HG03432 (cell line): Measurements from ENCODE around the gene NSMCE3.

Experiments used
- ATAC-seq: cut with Tn5 transposase; IDR thresholded peaks from one replicate; pipeline ENCODE4 v1.9.1; 2021; ENCODE audit warnings: mild to moderate bottlenecking, moderate library complexity; ENCODE audit not compliant: unreplicated experiment

NSMCE3 gene

DNA sequence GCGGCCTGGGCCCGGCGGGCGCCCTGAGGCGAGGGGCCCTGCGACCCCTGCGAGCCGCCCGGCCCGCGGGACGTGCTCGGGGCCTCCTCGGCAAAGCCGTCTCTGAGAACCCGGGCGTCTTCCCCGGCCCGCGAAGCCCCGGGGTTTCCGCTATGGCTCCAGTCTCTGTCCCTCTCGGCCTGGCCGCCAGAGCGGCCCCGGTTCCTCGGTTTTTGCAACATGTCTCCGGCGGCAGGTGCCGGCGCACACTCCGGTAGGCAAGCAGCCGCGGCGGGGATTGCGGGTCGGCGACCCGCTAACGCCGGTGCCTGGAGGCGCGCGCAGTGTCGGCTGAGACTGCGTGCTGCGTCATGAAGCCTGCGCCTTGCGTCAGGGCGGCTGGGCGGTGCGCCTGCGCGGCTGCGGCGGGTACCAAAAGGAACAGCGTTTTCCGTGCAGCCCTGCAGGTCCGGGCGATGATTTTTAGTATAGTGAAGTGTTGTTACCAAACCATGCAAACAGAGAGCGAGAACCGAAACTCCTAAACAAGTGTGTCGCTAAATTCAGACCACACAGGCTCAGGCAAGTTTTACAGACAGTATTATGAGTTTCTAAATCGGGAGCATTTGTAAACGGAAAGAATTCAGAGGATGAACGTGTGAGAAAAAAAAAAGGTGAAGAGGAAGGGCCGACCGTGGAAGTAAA, at the start of gene NSMCE3:
Gene NSMCE3 (minus strand): TSS at position 338 of the 684 bp plus-strand sequence. CDS start 117 bp downstream, at position 221.
- peak; percentile 92 for ATAC-seq

DNA sequence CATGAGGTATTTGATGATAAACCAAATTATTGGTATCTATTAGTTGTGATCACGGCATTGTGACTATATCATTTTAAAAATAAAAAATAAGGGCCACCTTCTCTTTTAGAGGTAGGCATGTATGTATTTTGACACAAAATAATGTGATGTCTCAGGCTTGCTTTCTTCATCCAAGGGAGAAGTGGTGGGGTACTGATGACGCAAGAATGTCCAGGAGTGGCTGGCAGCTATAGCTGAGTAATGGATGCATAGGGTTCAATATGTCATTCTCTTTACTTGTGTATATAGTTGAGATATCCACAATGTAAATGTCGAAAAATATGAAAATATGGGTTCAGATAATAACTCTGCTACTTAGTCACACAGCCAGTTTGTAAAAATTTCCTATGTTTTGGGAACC, 46.8 kb upstream of the NSMCE3 start:
- no peak for ATAC-seq

DNA sequence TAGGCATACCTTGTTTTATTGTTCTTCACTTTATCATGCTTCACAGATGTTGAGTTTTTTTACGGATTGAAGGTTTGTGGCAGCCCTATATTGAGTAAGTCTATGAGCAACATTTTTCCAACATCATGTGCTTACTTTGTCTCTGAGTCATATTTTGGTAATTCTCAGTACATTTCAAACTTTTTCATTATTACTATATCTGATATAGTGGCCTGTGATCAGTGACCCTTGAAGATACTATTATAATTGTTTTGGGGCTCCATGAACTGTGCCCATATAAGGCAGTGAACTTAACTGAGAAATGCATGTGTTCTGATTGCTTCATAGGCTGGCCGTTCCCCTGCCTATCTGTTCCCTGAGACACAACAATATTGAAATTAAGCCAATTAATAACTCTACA, 42.8 kb upstream of the NSMCE3 start:
- ATAC-seq = no peak

DNA sequence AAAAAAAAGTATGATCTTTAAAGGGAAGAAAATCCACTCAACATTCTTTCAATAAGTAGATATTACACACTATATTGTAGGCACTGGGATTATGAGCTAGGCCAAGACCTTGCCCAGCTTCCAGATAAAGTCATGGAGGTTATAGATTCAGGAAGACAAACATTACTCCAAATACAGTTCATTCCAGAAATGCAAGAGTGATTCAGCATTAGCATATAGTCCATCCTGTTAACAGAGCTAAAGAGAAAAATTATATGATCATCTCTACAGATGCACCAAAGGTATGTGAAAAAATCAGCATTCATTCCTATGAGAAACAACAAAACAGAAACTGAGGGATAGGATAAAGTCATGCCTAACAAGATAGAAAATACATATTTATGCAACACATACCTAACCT, 42.1 kb upstream of the NSMCE3 start:
- no peak for ATAC-seq

DNA sequence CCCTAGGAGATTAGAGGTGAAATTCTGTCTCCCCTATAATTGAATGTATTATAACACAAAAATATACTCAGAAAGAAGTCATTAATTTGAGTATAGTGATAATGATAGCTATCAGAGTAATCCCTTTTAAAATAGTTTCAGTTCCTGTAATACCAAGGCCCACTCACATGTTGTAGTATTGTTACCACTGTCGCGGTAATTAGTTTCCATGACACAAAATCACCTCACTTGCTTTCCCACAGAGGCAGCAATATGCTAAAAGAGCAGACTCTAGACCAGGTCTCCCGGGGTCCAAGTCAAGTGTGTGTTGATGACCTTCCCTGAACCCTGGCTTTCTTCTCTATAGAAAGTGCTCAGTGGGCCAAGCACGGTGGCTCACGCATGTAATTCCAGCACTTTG, 39.5 kb upstream of the NSMCE3 start:
- peak; percentile 51 for ATAC-seq

DNA sequence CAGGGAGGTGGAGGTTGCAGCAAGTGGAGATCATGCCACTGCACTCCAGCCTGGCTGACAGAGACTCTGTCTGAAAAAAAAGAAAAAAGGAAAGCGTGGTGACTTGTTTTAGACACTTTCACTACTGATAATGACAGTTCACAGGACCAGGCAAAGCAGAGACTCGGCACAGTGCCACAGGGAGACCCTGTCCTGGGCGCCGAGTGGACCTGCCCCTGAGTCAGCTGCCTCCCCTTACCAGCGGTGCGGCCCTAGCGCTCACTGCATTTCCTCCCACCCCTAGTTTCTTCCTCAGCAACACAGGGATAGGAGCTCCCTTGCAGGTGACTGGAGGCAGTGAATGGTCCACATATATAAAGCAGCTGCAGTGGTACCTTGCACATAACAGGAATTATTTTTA, 38.7 kb upstream of the NSMCE3 start:
- no peak for ATAC-seq

DNA sequence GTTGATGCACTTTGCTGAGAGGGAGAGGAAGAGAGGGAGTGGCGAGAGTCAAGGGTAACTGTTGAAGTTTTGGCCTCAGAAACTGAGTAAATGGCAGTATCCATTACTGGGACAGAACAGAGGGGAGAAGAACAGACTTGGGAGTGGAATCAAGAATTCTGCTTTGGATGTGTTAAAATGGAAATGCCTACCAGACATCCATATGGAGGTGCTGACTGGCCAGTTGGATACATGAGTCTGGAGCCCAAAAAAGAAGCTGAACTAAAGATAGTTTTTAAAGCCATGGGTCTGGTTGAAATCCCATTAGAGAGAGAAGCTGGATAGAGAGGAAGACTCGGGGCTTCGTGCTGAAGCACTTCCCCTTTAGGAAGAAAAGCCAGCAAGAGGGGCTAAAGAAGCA, 35.9 kb upstream of the NSMCE3 start:
- ATAC-seq = no peak

DNA sequence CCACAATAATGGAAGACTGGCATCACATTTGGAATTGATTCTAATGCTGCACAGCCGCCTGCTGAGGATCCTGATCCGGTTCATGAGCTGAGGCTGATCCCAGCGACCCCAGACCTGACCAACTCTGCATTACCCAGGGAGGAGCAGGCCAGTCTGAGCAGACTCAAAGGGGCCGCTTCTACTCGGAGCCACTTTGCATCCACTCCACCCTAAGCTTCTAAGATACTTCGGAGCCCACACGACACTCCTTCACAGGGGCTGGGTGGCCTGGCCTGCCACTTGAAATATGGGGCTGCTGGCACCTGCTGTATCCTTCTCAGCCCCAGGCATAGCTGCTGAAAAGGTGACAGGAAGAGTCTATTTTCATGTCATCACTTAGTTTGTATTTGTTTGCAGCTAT, 33.2 kb upstream of the NSMCE3 start:
- no peak for ATAC-seq

DNA sequence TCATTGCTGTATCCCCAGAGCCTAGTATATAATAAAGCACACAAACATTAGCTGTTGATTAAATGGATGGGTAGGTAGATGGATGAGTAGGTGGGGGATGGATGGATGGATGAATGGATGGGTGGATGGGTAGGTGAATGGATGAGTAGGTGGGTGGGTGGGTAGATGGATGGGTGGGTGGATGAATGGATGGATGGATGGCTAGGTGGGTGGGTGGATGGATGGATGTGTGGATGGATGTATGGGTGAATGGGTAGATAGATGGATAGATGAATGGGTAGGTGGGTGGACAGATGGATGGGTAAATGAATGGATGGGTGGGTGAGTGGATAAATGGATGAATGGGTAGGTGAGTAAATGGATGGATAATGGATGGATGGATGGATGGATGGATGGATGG, 30.2 kb upstream of the NSMCE3 start:
- no peak for ATAC-seq

DNA sequence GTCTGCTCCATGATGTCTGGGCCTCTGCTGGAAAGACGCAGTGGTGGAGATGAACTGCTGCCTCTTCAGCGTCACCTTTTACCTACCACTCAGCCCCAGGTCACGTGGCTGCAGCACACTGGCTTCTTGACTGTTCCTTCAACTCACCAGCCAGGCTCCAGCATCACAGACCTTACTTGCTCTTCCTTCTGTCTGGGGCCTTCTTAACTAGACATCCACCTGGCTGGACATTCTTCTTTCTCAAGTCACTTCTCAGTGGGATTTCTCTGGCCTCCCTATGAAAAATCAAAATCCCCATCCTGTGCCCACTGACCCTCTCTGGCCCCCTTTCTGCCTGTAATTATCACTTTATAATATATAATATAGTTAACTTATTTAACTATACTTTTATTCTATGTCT, 29.7 kb upstream of the NSMCE3 start:
- ATAC-seq = no peak

DNA sequence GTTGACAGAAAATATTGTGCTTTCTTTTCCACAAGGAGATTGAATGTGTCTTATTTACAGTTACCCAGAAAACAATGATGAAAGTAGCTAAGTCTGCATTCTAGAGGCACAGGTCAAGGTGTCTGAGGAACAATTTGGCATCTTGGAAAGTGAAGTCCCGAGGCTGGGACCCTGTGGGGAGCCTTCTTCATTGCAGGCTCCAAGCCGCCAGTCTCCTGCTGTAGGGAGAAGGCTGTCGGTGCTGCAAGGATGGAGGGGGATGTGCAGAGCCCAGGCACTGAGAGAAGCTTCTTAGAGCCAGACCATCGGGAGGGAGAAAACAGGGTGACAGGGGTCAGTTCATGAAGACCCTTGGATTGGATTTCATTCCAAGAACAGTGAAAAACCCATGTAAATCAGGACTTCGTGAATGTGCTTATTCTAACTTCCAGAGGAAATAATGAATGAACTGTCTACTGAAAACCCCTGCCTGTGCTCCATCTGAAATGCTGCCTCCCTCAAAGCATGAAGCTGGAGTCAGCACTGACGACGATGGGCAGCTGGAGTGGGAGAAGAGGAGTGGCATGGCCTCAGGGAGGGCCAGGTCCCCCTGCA, 25.2 kb upstream of the NSMCE3 start:
- ATAC-seq = no peak

DNA sequence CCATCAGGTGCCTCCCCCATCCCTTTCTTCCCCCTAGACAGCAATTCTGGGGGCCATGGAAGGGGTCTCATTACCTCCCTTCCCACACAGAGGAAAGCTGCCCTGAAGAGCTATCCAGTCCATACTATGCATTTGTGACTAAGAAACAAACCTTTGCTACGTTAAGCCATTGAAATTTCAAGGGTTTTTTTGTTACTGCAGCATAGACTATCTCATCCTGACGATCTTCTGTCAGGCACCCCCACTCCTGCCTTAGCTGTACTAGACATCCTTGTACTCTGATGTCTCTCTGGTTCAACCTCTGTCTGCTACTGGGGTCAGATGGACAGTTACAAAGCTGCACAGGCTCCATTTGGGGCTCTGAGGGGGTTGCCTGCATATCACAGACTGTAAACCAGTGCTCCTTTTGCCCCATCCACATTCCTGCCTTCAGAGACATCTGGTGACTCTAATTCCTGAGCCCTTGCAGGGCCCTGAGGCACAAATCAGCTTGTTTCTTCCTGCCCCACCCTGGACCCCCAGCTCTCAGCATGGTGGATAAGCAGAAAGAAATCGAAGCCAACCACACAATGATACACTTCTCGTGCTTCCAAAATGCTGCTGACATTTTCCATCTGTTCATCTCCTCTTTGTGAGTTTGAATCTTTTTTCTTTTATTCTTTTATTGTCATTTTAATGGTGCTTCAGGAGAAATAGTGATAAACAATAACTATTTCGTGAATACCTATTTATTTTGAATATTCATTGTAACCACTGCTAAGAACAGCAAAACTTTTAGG, 21.6 kb upstream of the NSMCE3 start:
- no peak for ATAC-seq

DNA sequence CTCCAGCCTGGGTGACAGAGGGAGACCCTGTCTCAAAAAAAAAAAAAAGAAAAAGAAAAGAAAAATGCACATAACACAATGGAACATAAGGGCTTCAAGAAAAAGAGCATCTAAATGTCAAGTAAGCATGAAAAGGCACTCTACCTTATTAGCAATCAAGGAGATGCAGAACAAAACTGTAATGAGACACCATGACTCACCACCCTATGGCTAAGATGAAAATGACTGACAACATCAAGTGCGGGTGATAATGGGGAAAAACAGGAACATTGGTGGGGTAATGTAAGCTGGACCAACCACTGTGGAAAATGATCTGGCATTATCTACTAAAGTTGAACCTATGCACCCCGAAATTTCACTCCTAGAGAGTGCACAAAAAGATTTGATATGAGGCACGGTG, 19.6 kb upstream of the NSMCE3 start:
- ATAC-seq = no peak

DNA sequence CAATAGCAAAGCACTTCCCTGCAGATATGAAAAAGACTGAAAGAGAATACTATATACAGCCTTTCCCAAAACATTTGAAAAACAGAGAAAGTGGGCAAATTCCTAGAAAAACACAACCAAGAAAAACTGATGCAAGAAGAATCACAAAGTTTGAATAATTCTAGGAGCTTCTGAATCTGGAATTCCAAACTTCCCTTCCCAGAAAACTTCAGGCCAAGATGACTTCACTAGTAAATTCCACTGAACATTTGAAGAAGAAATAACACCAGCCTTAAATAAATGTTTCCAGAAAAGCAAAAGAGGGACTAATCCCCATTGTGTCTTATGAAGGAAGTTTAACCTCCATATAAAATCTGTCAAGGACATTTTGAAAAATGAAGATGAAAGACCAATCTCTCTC, 15.8 kb upstream of the NSMCE3 start:
- no peak for ATAC-seq

DNA sequence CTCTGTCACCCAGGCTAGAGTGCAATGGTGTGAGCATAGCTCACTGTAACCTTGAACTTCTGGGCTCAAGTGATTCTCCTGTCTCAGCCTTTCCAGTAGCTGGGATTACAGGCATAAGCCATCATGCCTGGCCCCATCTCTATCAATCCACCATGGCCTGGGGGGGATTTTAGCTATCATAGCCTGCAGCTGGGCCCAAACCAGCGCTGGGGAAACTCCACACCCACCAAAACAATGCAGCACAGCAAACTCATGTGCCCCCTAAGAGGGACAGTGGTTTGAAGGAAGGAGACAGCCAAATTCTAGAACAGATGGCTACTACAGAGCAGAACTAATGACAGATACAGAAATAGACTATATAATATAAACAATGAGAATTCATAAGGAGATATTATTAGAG, 13.8 kb upstream of the NSMCE3 start:
- ATAC-seq = no peak

DNA sequence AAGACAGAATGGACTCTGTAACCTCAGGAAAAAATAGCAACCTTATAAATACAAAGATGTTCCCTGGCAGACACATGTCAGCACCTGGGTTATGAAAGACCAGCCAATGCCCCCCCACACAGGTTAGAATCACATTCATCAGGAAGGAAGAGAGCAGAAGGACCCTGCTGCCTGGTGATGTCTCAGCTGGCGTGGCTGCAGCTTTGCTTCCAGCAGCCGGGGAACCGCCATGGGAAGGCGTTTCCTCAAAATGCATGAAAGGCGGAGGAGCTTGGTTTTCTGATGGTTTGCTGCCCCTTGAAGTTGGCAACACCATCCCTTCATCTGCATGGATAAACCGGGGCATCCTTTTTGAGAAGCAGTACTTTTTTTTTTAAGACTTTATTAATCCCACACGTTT, 10.9 kb upstream of the NSMCE3 start:
- ATAC-seq = no peak

DNA sequence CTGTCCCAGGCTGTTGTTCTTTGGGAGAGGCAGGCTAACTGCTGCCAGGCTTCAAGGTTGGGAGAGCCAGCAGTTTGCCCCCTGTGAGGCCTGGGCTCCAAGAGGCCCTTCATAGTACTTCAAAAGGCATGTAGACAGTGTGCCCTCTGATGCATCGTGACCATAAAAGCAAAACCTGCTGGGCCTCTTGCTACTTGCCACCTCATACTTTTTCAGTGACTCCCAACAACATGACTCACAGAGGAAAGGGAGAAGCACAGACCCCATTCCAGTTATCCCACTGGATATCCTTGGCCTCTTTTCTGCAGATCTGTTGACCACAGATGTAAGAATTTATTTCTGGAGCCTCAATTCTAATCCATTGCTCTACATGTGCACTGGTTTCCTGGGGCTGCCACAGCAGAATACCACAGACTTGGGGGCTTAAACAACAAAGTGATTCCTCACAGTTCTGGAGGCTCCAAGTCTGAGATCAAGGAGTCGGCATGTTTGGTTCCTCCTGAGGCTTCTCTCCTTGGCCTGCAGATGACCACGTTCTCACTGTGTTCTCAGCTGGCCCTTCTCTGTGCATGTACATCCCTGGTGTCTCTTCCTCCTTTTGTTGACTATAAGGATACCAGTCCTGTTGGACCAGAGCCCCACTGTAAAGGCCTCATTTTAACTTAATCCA, 8.9 kb upstream of the NSMCE3 start:
- no peak for ATAC-seq

DNA sequence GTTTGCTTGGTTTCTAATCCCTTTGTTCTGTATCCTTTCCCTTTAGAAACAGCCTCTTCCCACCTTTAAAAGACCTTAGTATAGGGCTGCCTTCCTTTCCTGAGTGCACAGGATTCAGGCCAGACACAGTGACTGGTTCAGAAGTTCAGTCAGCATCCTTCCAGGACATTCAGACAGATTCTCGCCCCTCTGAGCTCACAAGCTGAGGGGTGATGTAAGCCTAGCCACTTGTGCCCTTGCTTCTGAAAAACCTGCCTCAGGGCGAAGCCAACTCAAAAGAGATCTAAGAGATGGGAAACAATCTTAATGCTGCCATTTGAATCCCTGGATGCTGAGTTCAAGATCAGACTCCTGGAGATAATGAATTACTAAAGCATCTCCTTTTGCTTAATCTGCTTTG, 6.7 kb upstream of the NSMCE3 start:
- ATAC-seq = no peak

DNA sequence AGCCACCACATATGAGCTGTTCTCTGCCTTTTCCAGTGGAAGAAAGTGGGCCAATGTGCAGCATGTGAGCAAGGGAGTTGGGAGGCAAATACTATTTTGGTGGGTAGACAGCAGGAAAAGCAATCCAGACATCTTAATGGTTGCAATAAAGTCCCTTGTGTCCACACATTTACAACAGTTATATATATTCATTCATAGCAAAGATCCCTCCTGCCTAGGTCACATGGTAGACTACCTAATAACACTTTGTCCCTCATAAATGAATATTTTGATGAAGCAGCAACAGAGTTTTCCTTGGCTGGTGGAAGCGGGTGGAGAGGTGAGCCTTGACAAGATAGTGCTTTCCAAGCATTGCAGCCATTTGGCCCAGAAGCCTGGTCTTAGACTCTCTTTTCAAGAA, 6.2 kb upstream of the NSMCE3 start:
- no peak for ATAC-seq

DNA sequence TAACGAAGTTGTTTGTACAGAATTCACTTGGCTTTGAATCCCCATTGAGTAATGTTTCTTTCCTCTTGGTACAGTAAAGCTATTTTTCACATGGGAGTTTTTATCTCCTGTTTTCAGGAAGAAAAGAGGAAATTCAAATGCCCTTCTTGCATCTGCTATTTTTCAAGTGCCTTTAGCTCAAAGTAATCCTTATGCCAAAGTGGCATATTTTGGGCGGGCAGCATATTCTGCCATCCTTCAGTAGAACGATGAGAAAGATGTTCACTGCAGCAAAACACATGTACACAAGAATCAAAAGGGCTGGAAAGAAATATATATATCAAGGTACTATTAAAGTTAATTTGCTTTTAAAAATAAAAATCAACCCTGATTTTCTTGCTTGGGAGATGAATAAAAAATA, 5.3 kb upstream of the NSMCE3 start:
- ATAC-seq = no peak

DNA sequence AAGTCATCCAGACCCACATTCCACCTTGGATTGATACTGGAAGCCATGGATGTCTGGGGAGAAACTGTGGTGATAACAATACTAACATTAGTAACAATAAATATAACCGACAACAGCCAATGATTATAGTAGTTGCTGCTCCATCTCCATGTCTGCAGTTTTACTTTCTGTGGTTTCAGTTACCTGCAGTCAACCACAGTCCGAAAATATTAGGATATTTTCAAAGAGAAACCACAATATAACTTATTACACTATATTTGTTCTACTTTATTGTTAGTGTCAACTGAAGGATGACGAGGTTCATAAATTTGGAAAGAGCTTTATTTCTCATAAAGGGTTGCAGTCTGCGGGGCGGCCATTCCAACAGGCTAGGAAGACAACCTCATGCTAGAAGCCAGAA, 2.6 kb upstream of the NSMCE3 start:
- no peak for ATAC-seq

DNA sequence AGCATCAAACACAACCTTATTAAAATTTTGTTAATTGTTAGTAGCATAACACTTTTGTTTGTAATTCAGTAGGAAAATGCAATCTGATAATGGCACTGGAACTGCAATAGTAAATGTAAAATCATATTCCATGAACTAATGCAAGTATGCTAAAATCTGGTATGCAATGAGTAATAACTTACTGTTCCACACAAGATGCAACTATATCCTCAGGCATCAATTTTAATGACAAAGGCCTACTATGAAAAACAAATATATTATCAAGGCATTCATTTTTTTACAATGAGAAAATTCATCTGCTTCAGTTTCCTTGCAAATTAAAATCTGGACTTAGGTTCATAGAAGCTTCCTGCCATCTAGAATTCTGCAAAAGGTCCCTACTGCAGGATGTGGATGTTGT, 1.4 kb upstream of the NSMCE3 start:
- ATAC-seq = no peak
